ENCODE measurements around the gene TIMP2. TPM values are rescaled to one million over a fixed set of nuclear protein-coding genes. Genes with fewer than 3 reads are reported as not detected.

Gene TIMP2
- total and polyA plus RNA-seq, 2 of the 13 experiments (the other 11 are each of a cell fraction or from before 2014, with no cell fraction given), result 3.8 to 8.5 TPM

GRCh38 chr17:78901806-78902205 lies 23.4 kb downstream of the TIMP2 start (continued):
- TF ChIP-seq ZBTB40 (IDR thresholded peaks at IDR 0.05) (no peak), ZBTB40 (CRISPR knock-in tag; IDR thresholded peaks at IDR 0.05) (no peak), SMARCC2 (IDR thresholded peaks at IDR 0.05) (no peak), DBP (CRISPR knock-in tag; IDR thresholded peaks at IDR 0.05; ENCODE audit: not compliant biosample characterization) (no peak)
